IPS-20b (cell line): ENCODE data around the gene RANBP3.

Source experiments
- H3K27ac ChIP-seq: one replicate; pipeline ENCODE4 v1.5.1; 2013; ENCODE audit warnings: low read length
- H3K27me3 ChIP-seq: 2 replicates; pipeline ENCODE4 v1.6.1; 2013; ENCODE audit warnings: mild to moderate bottlenecking, low read length, inconsistent platforms; ENCODE audit not compliant: insufficient read depth
- H3K36me3 ChIP-seq: 2 replicates; pipeline ENCODE4 v1.6.1; 2013; ENCODE audit warnings: low read depth, mild to moderate bottlenecking, inconsistent platforms, low read length, moderate library complexity; ENCODE audit not compliant: insufficient read depth
- H3K4me1 ChIP-seq: 2 replicates; pipeline ENCODE4 v1.6.1; 2013; ENCODE audit warnings: mild to moderate bottlenecking, control low read depth, inconsistent platforms, low read length, moderate library complexity; ENCODE audit not compliant: insufficient read depth
- H3K4me3 ChIP-seq: 2 replicates; pipeline ENCODE4 v1.5.1; 2013; ENCODE audit warnings: mild to moderate bottlenecking, low read length, inconsistent platforms
- H3K9ac ChIP-seq: 2 replicates; pipeline ENCODE4 v1.6.1; 2013; ENCODE audit warnings: low read depth, mild to moderate bottlenecking, inconsistent platforms, low read length, moderate library complexity
- H3K9me3 ChIP-seq: 2 replicates; pipeline ENCODE4 v1.6.1; 2013; ENCODE audit warnings: mild to moderate bottlenecking, low read depth, low read length, inconsistent platforms; ENCODE audit not compliant: insufficient read depth

The RANBP3 gene

GRCh38 chr19:5914946-5915781 is 62.8 kb downstream of the RANBP3 start:
- Histone ChIP-seq H3K27ac (no peak overlapping the region), H3K9me3 (no peaks in the 10 kb centered on the region), H3K4me3 (no peak overlapping the region), H3K9ac (no peak overlapping the region), H3K27me3 (no peaks in the 10 kb centered on the region), H3K4me1 (no peaks in the 10 kb centered on the region), H3K36me3 (peaks cover 45% of the 10 kb centered on the region)

DNA sequence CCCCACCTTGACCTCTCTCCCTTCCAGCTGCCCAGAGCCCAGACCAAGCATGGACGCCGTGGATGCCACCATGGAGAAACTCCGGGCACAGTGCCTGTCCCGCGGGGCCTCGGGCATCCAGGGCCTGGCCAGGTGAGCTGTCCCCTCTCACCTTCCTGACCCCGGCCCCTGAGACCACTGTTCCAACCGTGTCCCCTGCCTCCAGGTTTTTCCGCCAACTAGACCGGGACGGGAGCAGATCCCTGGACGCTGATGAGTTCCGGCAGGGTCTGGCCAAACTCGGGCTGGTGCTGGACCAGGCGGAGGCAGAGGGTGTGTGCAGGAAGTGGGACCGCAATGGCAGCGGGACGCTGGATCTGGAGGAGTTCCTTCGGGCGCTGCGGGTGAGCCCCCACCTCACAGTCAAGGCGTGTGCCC is 63.6 kb downstream of the RANBP3 start:
- Histone ChIP-seq H3K27ac (no peak overlapping the region), H3K4me3 (no peak overlapping the region), H3K36me3 (peaks cover 37% of the 10 kb centered on the region), H3K4me1 (no peaks in the 10 kb centered on the region), H3K27me3 (no peaks in the 10 kb centered on the region), H3K9me3 (no peaks in the 10 kb centered on the region), H3K9ac (no peak overlapping the region)

- Histone ChIP-seq H3K27me3 (no peaks in the 10 kb centered on the region), H3K9ac (no peak within 1 kb of the TSS), H3K4me1 (no peaks in the 10 kb centered on the region), H3K9me3 (no peaks in the 10 kb centered on the region), H3K4me3 (no peak within 1 kb of the TSS), H3K36me3 (peaks cover 32% of the 10 kb centered on the region), H3K27ac (no peak within 1 kb of the TSS)
Measured at GRCh38 chr19:5913739-5914357, 64.1 kb downstream of the RANBP3 start, which contains the start of gene CAPS. Gene CAPS, plus strand, starts transcription at chr19:5914254. Its CDS starts 153 bp downstream, at chr19:5914407.

- Histone ChIP-seq H3K27me3 (no peaks in the 10 kb centered on the region), H3K4me1 (no peaks in the 10 kb centered on the region), H3K9ac (no peak overlapping the region), H3K9me3 (no peaks in the 10 kb centered on the region), H3K36me3 (peaks cover 10% of the 10 kb centered on the region), H3K4me3 (no peak overlapping the region), H3K27ac (no peak overlapping the region)
Measured at GRCh38 chr19:5911366-5911765, 66.6 kb downstream of the RANBP3 start.

DNA sequence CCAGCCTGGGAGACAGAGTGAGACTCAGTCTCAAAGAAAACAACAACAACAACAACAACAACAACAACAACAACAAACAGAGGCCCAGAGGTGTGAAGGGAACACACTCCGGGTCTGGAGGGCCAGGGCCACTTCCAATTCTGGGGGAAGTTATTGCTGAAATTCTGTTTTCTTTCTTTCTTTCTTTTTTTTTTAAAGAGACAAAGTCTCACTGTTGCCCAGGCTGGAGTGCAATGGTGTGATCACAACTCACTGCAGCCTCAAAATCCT is 67.4 kb downstream of the RANBP3 start:
- no peak overlapping the region for H3K4me3 ChIP-seq
- H3K9me3 ChIP-seq: no peaks in the 10 kb centered on the region
- no peak overlapping the region for H3K9ac ChIP-seq
- H3K36me3 ChIP-seq: peaks cover 2% of the 10 kb centered on the region; the same call in 1 of the 2 replicates
- H3K27ac ChIP-seq: no peak overlapping the region
- H3K27me3 ChIP-seq: no peaks in the 10 kb centered on the region
- no peaks in the 10 kb centered on the region for H3K4me1 ChIP-seq

GRCh38 chr19:5908773-5909442 is 69.0 kb downstream of the RANBP3 start:
- Histone ChIP-seq H3K9me3 (no peaks in the 10 kb centered on the region), H3K27ac (no peak overlapping the region), H3K36me3 (no peaks in the 10 kb centered on the region), H3K4me3 (no peak overlapping the region), H3K27me3 (no peaks in the 10 kb centered on the region), H3K4me1 (no peaks in the 10 kb centered on the region), H3K9ac (no peak overlapping the region)

GRCh38 chr19:5907241-5907640 is 70.7 kb downstream of the RANBP3 start:
- no peaks in the 10 kb centered on the region for H3K4me1 ChIP-seq
- no peaks in the 10 kb centered on the region for H3K9me3 ChIP-seq
- H3K36me3 ChIP-seq: no peaks in the 10 kb centered on the region
- no peak overlapping the region for H3K9ac ChIP-seq
- no peaks in the 10 kb centered on the region for H3K27me3 ChIP-seq
- no peak overlapping the region for H3K4me3 ChIP-seq
- no peak overlapping the region for H3K27ac ChIP-seq

DNA sequence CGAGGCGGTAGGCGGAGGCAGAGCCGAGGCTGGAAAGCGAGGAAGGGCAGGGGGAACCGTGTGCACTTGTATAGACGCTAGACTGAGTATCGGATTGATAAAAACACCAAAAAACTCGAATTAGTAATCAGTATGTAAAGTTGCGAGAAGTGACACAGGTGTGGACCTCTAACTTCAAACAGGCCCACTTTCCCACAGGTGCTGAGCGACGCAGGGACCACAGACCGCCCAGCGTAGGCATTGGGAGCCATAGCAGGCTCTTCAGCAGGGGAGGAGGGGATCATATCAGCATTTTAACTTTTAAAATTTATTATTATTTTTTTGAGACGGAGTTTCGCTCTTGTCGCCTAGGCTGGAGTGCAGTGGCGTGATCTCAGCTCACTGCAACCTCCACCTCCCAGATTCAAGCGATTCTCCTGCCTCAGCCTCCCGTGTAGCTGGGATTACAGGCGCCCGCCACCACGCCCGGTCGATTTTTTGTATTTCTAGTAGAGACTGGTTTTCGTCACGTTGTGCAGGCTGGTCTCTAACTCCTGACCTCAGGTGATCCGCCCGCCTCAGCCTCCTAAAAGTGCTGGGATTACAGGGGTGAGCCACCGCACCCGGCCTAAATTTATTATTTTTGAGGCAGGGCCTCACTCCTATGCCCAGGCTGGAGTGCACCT is 72.7 kb downstream of the RANBP3 start:
- Histone ChIP-seq H3K9me3 (no peaks in the 10 kb centered on the region), H3K4me3 (peak overlapping the region; percentile 99), H3K27ac (no peak overlapping the region), H3K9ac (peak overlapping the region; percentile 73), H3K27me3 (no peaks in the 10 kb centered on the region), H3K36me3 (peaks cover 10% of the 10 kb centered on the region; the same call in 1 of the 2 replicates), H3K4me1 (no peaks in the 10 kb centered on the region)

GRCh38 chr19:5904352-5905113 is 73.4 kb downstream of the RANBP3 start, which contains the start of gene VMAC:
Gene VMAC, plus strand, starts transcription at chr19:5904872. Its CDS starts 19 bp downstream, at chr19:5904891.
- no peaks in the 10 kb centered on the region for H3K9me3 ChIP-seq
- peak within 1 kb of the TSS; percentile 99 for H3K4me3 ChIP-seq
- peak within 1 kb of the TSS; percentile 99 for H3K9ac ChIP-seq
- H3K36me3 ChIP-seq: peaks cover 13% of the 10 kb centered on the region; the same call in 1 of the 2 replicates
- no peaks in the 10 kb centered on the region for H3K4me1 ChIP-seq
- H3K27ac ChIP-seq: peak within 1 kb of the TSS; percentile 28
- H3K27me3 ChIP-seq: no peaks in the 10 kb centered on the region

DNA sequence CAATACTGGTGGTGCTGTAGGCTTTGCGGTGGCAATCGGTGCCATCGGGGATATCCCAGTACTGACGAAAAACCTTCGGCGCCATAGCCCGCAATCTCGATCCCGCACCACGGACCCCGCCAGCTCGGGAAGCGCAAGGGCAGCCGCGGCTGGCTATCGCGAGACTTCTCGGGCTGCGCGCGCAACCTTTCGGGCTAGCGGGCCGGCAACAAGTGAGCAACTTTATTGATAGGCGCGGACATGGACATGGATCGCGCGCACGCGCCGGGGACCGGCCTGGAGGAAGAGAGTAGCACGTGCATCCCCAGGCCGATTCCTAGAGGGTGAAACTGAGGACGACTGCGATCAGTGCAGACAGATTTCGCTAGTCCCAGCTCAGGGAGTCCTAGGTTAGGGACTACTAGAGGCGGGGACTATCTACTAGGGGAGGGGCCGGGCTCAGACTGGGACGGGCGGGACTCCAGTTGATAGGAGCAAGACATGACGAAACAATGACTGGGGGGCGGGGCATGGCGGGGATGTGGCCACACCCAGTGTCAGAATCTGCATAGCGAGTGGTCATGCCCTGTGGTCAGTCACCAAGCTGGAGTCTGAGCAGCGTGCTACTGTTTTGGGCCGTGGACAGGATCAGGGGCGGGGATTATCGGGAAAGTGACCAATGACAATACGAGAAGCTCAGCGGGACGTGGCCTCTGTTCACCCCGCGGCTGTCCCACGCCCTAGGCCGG is 74.2 kb downstream of the RANBP3 start, which contains the start of gene NDUFA11:
NDUFA11 (minus strand) TSS at position 167 of the 728 bp plus-strand sequence; CDS start at position 85, 82 bp downstream.
- Histone ChIP-seq H3K9me3 (no peaks in the 10 kb centered on the region), H3K36me3 (peaks cover 13% of the 10 kb centered on the region; the same call in 1 of the 2 replicates), H3K4me1 (no peaks in the 10 kb centered on the region), H3K9ac (peak within 1 kb of the TSS; percentile 99), H3K27ac (peak within 1 kb of the TSS; percentile 28), H3K4me3 (peak within 1 kb of the TSS; percentile 99), H3K27me3 (no peaks in the 10 kb centered on the region)
